Left ventricle myocardium inferior (tissue), 1 donor: ENCODE data around the gene FBXW12. TPM values are rescaled to one million over a fixed set of nuclear protein-coding genes. Genes with fewer than 3 reads are reported as not detected.

Experiments
- DNase-seq: peaks from one replicate; pipeline ENCODE4 v3.0.0-alpha.2; 2020
- H3K27ac ChIP-seq: fragments of 200-600 bp; replicated peaks from 2 replicates; pipeline ENCODE4 v1.8.0; 2021
- H3K27me3 ChIP-seq: fragments of 200-600 bp; 2 replicates; pipeline ENCODE4 v1.8.0; 2021; ENCODE audit warnings: low read depth
- H3K36me3 ChIP-seq: fragments of 200-600 bp; 2 replicates; pipeline ENCODE4 v1.8.0; 2021
- H3K4me1 ChIP-seq: fragments of 200-600 bp; 2 replicates; pipeline ENCODE4 v1.8.0; 2021
- H3K4me3 ChIP-seq: fragments of 200-600 bp; 2 replicates; pipeline ENCODE4 v1.8.0; 2021; ENCODE audit warnings: mild to moderate bottlenecking, moderate library complexity
- H3K9me3 ChIP-seq: fragments of 200-600 bp; replicated peaks from 2 replicates; pipeline ENCODE4 v1.8.0; 2021
- CTCF ChIP-seq: fragments of 200-600 bp; IDR thresholded peaks from 2 replicates; pipeline ENCODE4 v1.8.0; 2021; ENCODE audit warnings: antibody characterized with exemption, mild to moderate bottlenecking, borderline replicate concordance
- intact Hi-C: fragments of 100-400 bp; cut with micrococcal nuclease; formaldehyde crosslinking; loops from one replicate; pipeline ENCODE4 v1.11.0; 2022
- total RNA-seq: library from RNA; stranded (reverse); fragmentation: NEBNext Ultra II Directional; extraction: Animal tissue kit (Norgen Biotek cat#: 25700); gene quantifications from one replicate; pipeline ENCODE4 v1.2.1, GENCODE V29; 2021
- donor health status: DM: no; HTN: yes; CAD: no; lungs with severe emphysema.

FBXW12 gene
- total RNA-seq, 1 donor from 2014 or later, result not detected

- H3K27me3 ChIP-seq, result no peaks in the 10 kb centered on the region
- no peak for TF ChIP-seq CTCF
- H3K4me3 ChIP-seq, result peak overlapping the region; percentile 92
- H3K36me3 ChIP-seq, result peaks cover 15% of the 10 kb centered on the region
- no peaks in the 10 kb centered on the region for H3K9me3 ChIP-seq
- DNase-seq, result peak; percentile 45
- intact Hi-C loops, result no loop called here
- peaks cover 70% of the 10 kb centered on the region for H3K4me1 ChIP-seq
- H3K27ac ChIP-seq, result peak overlapping the region; percentile 94
Measured at GRCh38 chr3:48429317-48429959, 57.4 kb downstream of the FBXW12 start.

- no peaks in the 10 kb centered on the region for H3K27me3 ChIP-seq
- H3K4me1 ChIP-seq, result peaks cover 68% of the 10 kb centered on the region
- H3K9me3 ChIP-seq, result no peaks in the 10 kb centered on the region
- DNase-seq, result peak; percentile 35
- intact Hi-C loops, result loop anchor here (10.0 kb wide), 1 partner anchor 155 kb away; no protein-coding TSS in a partner anchor
- H3K27ac ChIP-seq, result peak within 1 kb of the TSS; percentile 94
- no peak for TF ChIP-seq CTCF
- peak within 1 kb of the TSS; percentile 92 for H3K4me3 ChIP-seq
- peaks cover 15% of the 10 kb centered on the region for H3K36me3 ChIP-seq
Measured at GRCh38 chr3:48429960-48430707, 58.1 kb downstream of the FBXW12 start, which contains the start of gene PLXNB1. Gene PLXNB1, minus strand, starts transcription at chr3:48430086. Its CDS starts 5,475 bp downstream, at chr3:48424611.

- Histone ChIP-seq H3K36me3 (peaks cover 15% of the 10 kb centered on the region), H3K4me1 (peaks cover 62% of the 10 kb centered on the region), H3K27ac (peak overlapping the region; percentile 94), H3K9me3 (no peaks in the 10 kb centered on the region), H3K27me3 (no peaks in the 10 kb centered on the region), H3K4me3 (no peak overlapping the region)
- TF ChIP-seq CTCF, result no peak
- no peak for DNase-seq
- intact Hi-C loops, result loop anchor here (10.0 kb wide), 1 partner anchor 156 kb away; no protein-coding TSS in a partner anchor
Measured at GRCh38 chr3:48430708-48431101, 58.7 kb downstream of the FBXW12 start.

GRCh38 chr3:48431224-48432029 lies 59.4 kb downstream of the FBXW12 start:
- no peaks in the 10 kb centered on the region for H3K27me3 ChIP-seq
- no peak for DNase-seq
- intact Hi-C loops, result loop anchor here (10.0 kb wide), 1 partner anchor 157 kb away; no protein-coding TSS in a partner anchor
- peaks cover 15% of the 10 kb centered on the region for H3K36me3 ChIP-seq
- H3K4me3 ChIP-seq, result no peak overlapping the region
- peak overlapping the region; percentile 94 for H3K27ac ChIP-seq
- H3K4me1 ChIP-seq, result peaks cover 59% of the 10 kb centered on the region
- H3K9me3 ChIP-seq, result no peaks in the 10 kb centered on the region
- no peak for TF ChIP-seq CTCF
